HG03558 (cell line): ENCODE measurements around the gene GRID1.
"Not testable (repeated sequence)": the region's sequence is repeated elsewhere in the genome, so short reads cannot be mapped to it uniquely, and the experiment has no call there.

Experiments used
- ATAC-seq: cut with Tn5 transposase; IDR thresholded peaks from one replicate; pipeline ENCODE4 v1.9.1; 2021; ENCODE audit warnings: moderate number of reproducible peaks; ENCODE audit not compliant: unreplicated experiment; ENCODE audit errors: extremely low read depth

The GRID1 gene

DNA sequence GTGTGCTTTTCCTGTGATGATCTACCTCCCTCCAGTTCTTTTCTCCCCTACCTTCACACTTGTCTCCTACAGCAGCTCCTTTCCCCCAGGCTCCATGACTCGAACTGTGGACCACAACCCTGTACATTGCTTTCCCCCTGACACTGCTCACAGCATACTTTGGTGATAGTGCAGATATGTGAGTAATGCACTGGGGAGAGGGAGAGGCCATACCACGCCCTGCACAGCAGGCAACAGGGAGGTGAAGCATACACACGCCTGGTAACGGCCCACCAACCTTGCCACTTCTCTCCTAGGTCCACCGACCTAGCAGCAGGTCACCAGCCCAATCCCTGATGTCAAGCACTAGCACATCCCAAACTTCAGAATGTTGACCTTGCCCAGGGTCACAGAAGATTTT lies 238.2 kb downstream of the GRID1 start:
- no peak for ATAC-seq

DNA sequence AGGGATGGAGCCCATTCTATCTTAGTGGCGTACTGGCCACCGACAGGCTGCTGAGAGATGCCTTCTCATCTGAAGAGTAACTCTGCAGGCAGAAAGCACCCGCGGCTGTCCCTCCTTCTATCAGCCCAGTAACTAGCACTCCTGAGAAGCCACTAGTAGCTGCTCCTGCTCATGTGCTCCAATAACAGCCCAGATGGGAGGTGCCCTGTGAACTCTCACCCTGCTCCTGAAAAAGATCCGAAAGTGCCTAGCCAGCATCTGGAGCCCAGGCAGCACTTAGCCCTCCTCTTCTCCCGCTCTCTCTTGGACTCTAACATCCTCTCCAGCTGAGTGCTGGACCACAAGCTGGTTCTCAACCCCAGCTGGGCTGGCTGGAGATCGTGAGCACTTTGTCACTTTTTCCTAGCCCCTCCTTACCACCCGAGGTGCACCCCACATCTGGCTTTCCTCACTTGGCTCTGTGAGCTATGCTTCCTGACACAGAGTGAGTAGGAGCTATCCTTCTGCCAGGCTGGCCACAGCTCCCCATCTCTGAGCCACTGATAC lies 239.2 kb downstream of the GRID1 start:
- ATAC-seq = no peak

DNA sequence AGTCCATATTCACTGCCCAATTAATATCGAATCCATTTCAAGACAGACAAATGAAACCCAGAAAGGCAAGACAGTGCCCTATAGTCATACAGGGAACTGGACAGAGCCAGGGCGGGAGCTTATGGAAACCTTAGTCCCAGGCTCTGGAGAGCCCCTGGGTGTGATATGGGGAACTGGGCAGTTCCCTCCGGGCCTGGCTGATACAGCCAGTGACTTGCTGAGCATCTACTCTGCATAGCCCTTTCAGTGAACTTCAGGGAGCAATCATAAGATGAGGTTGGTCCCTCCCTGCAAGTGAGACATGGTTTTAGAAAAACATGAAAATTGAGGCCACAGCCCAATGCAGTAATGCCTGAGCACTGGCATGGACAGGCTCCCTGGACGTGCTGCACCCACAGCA lies 241.9 kb downstream of the GRID1 start:
- no peak for ATAC-seq

DNA sequence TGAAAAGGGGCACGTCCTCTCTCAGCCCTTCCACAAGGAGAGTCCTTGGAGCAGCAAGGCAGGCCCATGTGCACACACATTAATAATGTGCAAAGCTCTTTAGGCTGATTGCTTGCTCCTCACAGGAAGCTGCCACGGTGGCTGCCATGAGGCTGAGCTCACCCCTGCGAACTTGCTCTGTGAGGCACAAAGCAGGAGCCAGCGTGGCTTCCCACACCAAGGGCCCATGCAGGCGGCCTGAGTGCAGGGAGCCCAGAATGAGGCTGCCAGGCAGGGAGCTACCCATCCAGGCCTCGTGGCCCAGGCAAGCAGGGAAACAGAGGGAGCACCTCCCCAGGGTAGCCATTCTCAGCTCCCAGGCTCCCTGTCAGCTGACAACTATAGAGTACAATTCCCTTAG lies 242.9 kb downstream of the GRID1 start:
- no peak for ATAC-seq

DNA sequence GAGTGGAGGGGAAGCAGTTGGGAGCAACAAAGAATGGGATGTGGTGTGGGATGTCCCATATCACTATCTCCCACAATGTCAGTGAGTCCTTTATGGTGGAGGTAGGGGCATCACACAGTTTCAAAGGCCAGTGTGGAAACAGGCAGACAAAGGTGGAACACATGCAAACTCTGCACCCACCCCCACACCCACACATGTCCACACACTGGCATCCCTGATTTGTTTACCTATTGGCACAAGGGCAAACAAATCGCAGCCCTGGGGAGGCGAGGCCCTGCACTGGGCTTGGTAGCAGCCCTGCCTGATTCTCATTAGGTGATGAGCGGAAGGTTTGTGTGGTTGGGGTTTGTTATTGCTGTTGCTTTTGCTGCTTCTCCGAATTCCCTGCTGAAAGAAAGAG lies 243.3 kb downstream of the GRID1 start:
- ATAC-seq = no peak

DNA sequence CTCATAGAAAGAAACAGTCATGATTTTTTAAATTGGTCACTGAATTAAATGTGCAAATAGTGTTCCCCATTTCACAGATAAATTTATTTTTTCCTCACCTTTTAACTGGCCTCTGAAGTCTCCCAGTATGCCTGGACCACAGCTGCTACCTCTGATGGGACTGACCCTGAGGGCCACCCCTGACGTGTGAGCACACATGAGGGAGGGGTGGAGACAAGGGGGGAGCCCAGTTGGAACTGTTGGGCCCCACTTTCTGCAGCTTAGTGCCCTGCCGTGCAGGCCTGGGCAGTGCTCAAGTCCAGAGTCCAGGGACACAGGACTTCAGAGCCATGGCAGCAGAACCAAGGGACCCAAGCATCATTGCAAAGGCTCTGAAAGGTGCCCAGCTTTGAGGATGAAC lies 243.9 kb downstream of the GRID1 start:
- no peak for ATAC-seq

DNA sequence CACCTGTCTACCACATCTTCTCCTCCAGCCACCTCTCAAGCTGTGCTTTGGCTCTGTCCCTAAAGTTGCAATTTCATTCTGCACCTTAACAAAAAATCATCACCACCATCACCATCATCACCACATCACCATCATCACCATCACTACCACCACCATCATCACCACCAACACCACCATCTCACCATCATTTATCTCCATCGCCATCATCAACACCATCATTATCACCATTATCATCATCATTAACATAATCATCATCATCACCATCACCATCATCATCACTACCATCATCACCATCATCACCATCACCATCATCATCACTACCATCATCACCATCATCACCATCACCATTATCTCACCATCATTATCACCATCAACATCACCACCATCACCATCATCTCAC lies 245.4 kb downstream of the GRID1 start:
- ATAC-seq = no peak

DNA sequence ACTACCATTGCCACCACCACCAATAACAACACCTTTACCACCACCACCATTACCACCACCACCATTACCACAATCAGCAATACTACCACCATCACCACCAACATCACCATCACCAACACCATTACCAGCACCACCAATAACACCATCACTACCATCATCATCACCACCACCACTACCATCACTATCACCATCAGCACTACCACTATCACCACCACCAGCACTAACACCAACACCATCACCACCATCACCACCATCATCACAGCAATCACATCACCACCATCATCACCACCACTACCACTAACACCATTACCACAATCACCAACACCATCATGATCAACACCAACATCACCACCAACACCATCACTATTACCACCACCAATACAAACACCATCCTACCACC lies 249.5 kb downstream of the GRID1 start:
- no peak for ATAC-seq

DNA sequence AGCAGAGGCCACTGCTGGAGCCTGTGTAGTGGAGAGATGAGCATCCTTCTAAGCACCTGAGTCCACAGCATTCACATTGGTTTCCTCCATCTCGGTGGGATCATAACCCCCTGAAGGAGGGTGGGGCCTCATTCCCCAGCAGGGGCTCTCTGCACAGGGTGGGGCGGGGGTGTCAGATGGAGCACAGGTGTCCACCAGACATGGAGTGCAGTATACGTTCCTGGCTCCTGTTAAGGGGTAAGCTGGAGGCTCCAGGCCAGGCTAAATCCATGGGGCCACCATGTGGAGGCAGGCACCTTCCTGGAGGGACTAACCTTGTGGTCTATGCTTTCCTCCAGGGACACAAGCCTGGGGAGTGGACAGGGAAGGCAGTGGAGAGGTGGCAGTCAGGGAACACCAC lies 252.6 kb downstream of the GRID1 start:
- no peak for ATAC-seq

DNA sequence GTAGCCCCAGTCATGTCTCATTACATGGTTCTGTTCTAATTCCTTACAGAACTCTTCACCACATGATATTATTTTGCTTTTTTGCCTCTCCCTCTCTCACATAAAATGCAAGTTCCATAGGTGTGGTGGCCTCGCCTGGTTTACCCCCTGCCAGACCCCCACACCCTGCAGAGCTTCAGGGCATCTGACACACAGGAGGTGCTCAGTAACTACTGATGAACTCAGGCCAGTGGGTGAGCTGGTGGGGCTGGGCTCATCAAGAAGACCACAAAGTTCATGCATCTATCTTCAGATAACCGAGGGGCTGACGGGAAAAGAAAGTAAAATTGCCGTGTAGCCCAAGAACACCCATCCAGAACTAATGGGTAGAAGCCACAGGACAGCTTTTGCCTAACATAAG lies 253.1 kb downstream of the GRID1 start:
- no peak for ATAC-seq

DNA sequence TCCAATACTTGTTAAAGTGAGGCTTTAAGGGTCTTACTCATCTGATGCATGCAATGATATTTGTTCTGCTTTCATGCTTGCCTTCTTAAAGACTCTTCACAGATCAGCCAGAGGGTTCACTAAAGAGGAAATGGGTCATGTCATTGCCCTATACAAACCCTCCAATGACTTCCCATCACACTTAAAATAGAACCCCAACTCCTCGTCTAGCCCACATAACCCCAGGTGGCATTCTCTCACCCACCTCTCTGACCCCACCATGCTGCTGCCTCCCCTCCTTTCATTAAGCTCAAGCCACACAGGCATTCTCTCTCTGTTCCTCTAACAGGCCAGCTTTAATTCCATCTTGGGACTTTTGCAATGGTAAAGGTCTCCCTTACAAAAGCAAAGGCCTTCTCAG lies 253.6 kb downstream of the GRID1 start:
- no peak for ATAC-seq

DNA sequence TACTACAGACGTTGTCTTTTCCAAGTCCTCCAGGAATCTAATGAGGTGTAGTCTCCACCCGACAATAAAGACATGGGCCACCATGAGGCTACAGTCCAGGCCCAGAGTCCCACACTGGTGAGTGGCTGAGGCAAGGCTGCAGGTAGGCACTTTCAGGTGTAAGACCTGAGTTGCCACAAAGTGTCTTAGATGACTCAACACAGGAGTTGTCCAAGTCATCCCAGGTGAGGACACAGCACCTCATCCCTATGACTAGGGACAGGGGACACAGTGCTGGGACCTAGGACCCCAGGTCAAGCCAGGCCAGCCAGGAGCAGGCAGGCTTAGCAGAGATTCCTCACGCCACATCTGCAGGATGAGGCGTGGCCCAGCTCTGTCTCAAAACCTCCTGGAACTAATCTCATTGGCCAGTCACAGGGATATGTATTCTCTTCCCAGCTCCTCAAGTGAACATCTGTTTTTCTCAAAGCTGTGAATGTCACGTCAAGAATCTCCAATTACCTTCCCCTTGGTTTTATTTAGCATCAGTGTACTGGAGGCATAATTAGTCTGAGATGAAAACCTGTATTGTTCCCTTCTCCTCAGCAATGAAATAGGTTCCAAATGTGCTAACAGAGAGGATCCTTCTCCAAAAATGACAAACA lies 254.6 kb downstream of the GRID1 start:
- ATAC-seq = no peak

DNA sequence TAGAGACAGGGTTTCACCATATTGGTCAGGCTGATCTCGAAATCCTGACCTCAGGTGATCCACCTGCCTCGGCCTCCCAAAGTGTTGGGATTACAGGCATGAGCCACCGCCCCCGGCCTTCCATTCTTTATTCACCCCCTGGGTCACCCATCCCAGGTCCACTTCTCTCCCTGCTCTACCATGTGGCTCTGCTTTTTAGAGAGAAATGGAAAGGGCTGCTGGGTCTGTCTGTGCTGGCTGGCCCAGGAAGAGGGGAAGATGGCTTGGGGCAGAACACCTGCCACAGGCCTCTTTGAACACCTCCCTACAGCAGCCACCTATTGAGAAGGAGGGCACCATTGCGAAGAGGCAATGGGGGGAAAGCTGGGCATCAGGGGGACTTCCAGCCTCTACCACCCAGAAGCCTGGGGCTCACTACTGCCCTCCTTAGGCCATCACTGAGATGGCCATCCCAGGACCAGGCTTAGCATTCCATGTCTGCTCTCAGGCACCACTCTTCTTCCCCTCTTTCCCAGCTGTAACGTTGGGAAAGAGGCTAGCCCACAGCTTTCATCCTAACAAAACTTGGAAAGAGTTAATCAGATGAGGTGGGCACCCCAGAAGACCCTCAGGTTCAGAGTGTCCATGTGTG lies 256.3 kb downstream of the GRID1 start:
- no peak for ATAC-seq

DNA sequence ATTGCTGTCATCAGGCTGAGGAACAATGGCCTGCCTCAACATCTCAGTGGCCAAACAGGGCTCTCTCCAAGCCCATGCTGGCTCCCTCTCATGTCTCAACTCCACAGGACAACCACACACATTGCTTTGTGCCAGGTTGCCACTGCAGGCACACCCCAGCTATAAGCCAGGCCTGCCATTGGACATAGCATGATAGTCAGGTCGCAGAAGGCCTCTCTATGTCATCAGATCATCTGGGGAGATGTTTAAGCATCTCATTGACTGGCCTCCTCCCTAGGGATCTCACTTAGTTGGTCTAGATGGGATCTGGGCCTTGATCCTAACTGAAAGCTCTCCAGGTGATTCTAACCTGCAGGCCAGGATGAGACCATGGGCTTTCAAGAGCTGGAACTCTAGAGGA lies 257.2 kb downstream of the GRID1 start:
- ATAC-seq = no peak

DNA sequence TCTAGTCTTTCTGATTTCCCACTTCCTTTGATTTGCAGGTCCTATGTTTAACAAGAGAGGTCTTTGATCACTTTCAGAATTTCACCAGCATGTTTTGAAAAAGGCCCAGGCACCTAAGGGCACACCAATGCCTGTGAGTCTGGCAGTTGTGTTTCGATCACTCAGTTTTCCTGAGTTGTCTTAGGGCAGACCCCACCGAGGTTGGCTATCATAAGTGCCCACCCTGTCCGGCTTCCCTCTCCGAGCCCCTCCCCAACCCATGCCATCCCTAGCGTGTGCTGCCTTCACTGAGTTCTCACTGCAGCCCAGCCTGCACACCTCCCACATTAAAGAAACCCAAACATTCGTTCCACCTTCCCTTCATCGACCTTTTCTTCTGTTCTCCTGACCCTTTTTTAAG lies 257.9 kb downstream of the GRID1 start:
- ATAC-seq = no peak

DNA sequence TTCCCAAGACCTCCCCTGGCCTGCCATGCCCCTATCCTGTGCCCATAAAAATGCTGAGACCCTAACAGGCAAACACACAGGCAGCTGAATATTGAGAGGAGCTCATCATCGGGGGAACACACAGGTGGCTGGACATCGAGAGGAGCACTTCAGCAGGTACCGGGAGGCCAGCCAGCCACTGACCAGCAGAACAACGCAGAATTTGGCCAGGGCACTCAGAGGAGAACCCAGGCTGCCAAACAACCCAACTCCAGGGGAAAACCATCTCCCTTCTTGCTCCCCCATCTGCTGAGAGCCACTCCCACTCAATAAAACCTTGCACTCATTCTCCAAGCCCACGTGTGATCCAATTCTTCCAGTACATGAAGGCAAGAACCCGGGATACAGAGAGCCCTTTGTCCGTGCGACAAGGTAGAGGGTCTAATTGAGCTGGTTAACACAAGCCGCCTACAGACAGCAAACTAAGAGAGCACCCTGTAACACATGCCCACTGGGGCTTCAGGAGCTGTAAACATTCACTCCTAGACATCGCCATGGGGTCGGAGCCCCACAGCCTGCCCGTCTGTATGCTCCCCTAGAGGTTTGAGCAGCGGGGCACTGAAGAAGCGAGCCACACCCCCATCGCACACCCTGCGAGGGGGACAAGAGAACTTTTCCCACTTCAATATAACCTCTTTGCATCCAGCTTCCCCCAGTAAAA lies 258.8 kb downstream of the GRID1 start:
- not testable (repeated sequence) for ATAC-seq

DNA sequence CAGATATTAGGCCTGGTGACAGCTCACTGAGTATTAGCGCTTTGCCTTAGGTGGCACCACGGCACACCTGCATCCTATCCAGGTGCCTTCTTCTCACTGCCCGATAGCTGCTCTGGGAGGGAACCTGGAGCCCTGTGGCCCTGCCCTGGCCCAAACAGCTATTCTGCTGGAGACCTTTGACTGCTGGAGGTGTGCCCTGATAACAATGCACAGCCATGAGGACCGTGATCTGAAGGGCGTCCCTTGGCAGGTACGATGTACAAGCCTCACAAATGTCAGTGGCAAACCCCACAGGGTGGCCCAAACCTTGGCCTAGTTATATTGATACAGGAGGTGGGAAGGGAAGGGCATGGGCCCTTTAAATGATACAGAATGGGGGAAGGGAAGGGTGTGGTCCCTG lies 259.5 kb downstream of the GRID1 start:
- no peak for ATAC-seq

DNA sequence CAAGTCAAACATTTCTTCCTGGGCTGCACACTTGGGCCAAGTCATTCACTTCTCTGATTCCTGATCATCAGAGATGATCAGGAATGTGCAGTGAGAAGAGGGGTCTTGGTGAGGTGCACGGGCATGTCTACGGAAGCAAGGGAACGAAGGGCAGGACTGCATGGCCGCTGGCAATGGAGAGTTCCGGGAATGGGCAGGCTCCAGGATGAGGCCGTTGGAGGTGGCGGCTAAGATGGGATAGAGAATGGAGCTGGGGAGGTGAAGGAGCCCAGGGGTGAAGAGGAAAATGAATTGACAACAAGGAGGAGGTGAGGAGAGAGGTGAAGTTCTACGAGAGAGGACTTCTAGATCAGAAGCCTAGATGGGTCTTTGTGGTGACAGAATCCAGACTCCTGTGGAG lies 260.0 kb downstream of the GRID1 start:
- no peak for ATAC-seq

DNA sequence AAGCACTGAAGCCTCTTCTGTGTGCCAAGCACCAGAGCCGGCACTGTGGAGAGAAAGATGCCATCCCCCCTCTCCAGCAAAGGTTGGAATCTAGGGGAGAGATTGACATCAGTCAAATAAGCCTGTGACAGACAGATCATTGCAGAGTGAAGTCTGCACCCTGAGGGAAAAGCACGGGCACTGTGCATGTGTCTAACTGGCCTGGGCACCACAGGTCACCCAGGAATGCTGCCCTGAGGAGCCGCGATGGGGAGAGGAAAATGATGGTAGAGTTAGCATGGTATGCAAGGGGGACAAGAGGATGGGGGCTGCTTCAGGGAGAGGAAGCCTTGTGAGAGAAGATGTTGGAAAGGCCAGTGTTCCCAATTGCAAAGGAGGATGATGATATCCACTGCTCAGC lies 261.0 kb downstream of the GRID1 start:
- no peak for ATAC-seq

DNA sequence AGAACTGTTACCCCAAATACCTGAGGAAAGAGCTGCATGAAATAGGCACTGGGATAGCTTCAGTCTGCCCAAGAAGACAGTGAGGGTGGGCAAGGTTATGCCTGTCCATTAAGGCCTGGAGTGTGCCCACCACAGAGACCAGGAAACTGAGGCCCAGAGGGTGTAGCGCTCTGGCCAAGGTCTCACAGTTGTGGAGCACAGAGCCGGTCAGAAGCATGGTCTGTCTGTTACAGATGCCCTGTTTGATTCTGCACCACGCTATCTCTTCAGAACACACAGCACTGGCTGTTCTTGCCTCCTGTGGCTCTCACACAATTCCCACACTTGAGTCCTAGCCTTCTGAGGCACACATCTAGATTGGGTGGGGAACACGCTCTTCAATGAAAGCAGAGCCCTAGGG lies 261.4 kb downstream of the GRID1 start:
- no peak for ATAC-seq

DNA sequence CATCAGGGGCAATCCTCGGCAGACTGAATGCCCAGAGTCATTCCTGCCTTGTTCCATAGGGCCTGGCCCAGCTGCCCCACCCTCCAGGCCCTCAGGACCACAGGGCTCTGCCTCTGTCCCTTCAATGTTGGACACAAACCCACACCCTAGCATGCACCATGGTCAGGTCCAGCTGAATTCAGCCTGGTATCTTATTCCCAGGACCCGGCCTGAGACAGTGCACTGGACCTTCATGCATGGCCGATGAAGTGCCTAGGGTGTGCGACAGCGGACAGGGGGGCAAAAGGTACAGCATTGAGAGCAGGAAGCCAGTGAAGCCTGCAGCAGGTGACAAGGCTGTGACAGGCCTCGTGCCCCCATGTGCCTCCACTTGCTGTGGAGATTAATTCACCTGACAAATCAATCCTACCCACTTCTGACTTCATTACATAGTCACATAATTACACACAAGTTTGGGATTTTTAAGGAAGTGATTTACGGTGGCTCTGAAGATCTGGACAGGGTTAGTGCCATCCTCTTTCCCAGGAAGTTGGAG lies 261.9 kb downstream of the GRID1 start:
- ATAC-seq = no peak
